ENCODE data around the gene ROPN1L. TPM values are rescaled to one million over a fixed set of nuclear protein-coding genes. Genes with fewer than 3 reads are reported as not detected.

Gene ROPN1L
- total and polyA plus RNA-seq, 2 of the 8 experiments (the other 6 are each of a cell fraction or from before 2014, with no cell fraction given): 0.24 to 0.73 TPM

GRCh38 chr5:10459080-10460055, 17.7 kb downstream of the ROPN1L start (continued):
- TF ChIP-seq CHD7 (IDR thresholded peaks at IDR 0.05; ENCODE audit: insufficient replicate concordance, low read length) (no peak), NANOG (IDR thresholded peaks at IDR 0.05; ENCODE audit: insufficient read depth, low read depth, low read length, poor library complexity, severe bottlenecking) (no peak), POLR2A (IDR thresholded peaks at IDR 0.05; ENCODE audit: control extremely low read depth in 1 of 2, low read depth in 2 of 2, low read length in 2 of 2) (no peak), CBX8 (IDR thresholded peaks at IDR 0.05; ENCODE audit: borderline replicate concordance, low read depth, low read length) (no peak), TAF7 (optimal IDR thresholded peaks at IDR 0.05; ENCODE audit: borderline replicate concordance, low read depth, low read length) (no peak)

Measured in H1 (cell line).